HepG2 (cell line): ENCODE results near the gene HNRNPUL1. TPM values are rescaled to one million over a fixed set of nuclear protein-coding genes. Genes with fewer than 3 reads are reported as not detected.

Experiments used
- ELF3 ChIP-seq: IDR thresholded peaks from 2 replicates; pipeline ENCODE4 v1.6.1; 2016; ENCODE audit warnings: missing genetic modification reagents, missing compliant biosample characterization
- GABPA ChIP-seq, 2 experiments: IDR thresholded peaks; 2 replicates each; pipeline ENCODE4 v1.6.1; 2011 to 2016; ENCODE audit warnings: low read depth in 2 of 2, low read length in 1 of 2, missing biosample characterization in 1 of 2, missing genetic modification characterization in 1 of 2
- GABPB1 ChIP-seq: IDR thresholded peaks from 2 replicates; pipeline ENCODE4 v1.6.1; 2016; ENCODE audit warnings: mild to moderate bottlenecking, missing genetic modification reagents, moderate library complexity, missing compliant biosample characterization
- GFI1 ChIP-seq: sonication (generic); formaldehyde crosslinking; IDR thresholded peaks from 2 replicates; pipeline ENCODE4 v1.5.0; 2020; ENCODE audit warnings: missing genetic modification reagents, mild to moderate bottlenecking, borderline replicate concordance
- KDM1A ChIP-seq: IDR thresholded peaks from 2 replicates; pipeline ENCODE4 v1.6.1; 2016; ENCODE audit warnings: missing compliant biosample characterization
- KDM5B ChIP-seq: sonication (generic); formaldehyde crosslinking; IDR thresholded peaks from 2 replicates; pipeline ENCODE4 v1.4.0; 2020; ENCODE audit warnings: missing genetic modification reagents, mild to moderate bottlenecking, borderline replicate concordance
- MAFG ChIP-seq: sonication (generic); formaldehyde crosslinking; IDR thresholded peaks from 2 replicates; pipeline ENCODE4 v1.5.1; 2020; ENCODE audit warnings: mild to moderate bottlenecking, missing genetic modification reagents
- MAZ ChIP-seq, 2 experiments: sonication (generic) in 1 of 2; formaldehyde crosslinking in 1 of 2; IDR thresholded peaks; 2 replicates each; pipeline versions ENCODE4 v1.5.0 to v1.6.1; 2012 to 2020; ENCODE audit warnings: low read depth in 2 of 2, mild to moderate bottlenecking in 2 of 2, borderline replicate concordance in 1 of 2, improper control_type of control experiment in 1 of 2, low read length in 1 of 2, missing genetic modification reagents in 1 of 2, moderate library complexity in 1 of 2
- RFX1 ChIP-seq: fragments of 450-650 bp; IDR thresholded peaks from 2 replicates; pipeline ENCODE4 v1.6.1; 2017
- TAF15 ChIP-seq: fragments of 200-400 bp; formaldehyde crosslinking; IDR thresholded peaks from one replicate; pipeline ENCODE4 v1.6.1; 2018; ENCODE audit warnings: mild to moderate bottlenecking, low read depth, low read length; ENCODE audit not compliant: poor library complexity, severe bottlenecking
- TBP ChIP-seq: sonication (generic); formaldehyde crosslinking; IDR thresholded peaks from 2 replicates; pipeline ENCODE4 v1.5.0; 2020; ENCODE audit warnings: missing genetic modification reagents
- THAP11 ChIP-seq: IDR thresholded peaks from 2 replicates; pipeline ENCODE4 v1.6.1; 2016; ENCODE audit warnings: missing biosample characterization, missing genetic modification reagents
- ZBTB49 ChIP-seq: sonication (generic); formaldehyde crosslinking; IDR thresholded peaks from 2 replicates; pipeline ENCODE4 v1.4.0; 2020; ENCODE audit warnings: missing genetic modification reagents, borderline replicate concordance
- ZFYVE20 ChIP-seq: sonication (generic); formaldehyde crosslinking; IDR thresholded peaks from 2 replicates; pipeline ENCODE4 v1.8.0; 2023; ENCODE audit warnings: low read depth, mild to moderate bottlenecking, moderate library complexity, missing genetic modification reagents, borderline replicate concordance
- ZHX2 ChIP-seq, 2 experiments: sonication (generic) in 1 of 2; formaldehyde crosslinking in 1 of 2; IDR thresholded peaks; 2 replicates each; pipeline versions ENCODE4 v1.6.1 to v1.9.0; 2014 to 2022; ENCODE audit warnings: antibody characterized with exemption in 1 of 2, borderline replicate concordance in 1 of 2, inconsistent platforms in 1 of 2, low read depth in 1 of 2, missing genetic modification reagents in 1 of 2
- ZNF143 ChIP-seq: sonication (generic); formaldehyde crosslinking; IDR thresholded peaks from 2 replicates; pipeline ENCODE4 v1.4.0; 2020; ENCODE audit warnings: missing genetic modification reagents
- ZNF451 ChIP-seq: sonication (generic); formaldehyde crosslinking; IDR thresholded peaks from 2 replicates; pipeline ENCODE4 v1.5.0; 2020; ENCODE audit warnings: mild to moderate bottlenecking, missing genetic modification reagents
- ZNF589 ChIP-seq: sonication (generic); formaldehyde crosslinking; conservative IDR thresholded peaks from 2 replicates; pipeline ENCODE4 v1.8.0; 2022; ENCODE audit warnings: mild to moderate bottlenecking, moderate library complexity, missing genetic modification reagents
- polyA plus RNA-seq, 8 experiments: library from polyadenylated mRNA; depleted of rRNA in 3 of 8; stranded (reverse) in 7 of 8; unstranded in 1 of 8; fragments of >200 nt; fragmentation: Illumina TruSeq in 4 of 8; extraction: Trizol in 4 of 8; gene quantifications; 2 replicates each; pipeline versions ENCODE4 v1.2.1 to v1.2.3, GENCODE V29; 2011 to 2016; ENCODE audit warnings: low read depth in 4 of 8, missing spikeins in 1 of 8, mixed read lengths in 1 of 8; ENCODE audit not compliant: insufficient read depth in 1 of 8
- total RNA-seq, 5 experiments: library from RNA; depleted of rRNA; stranded (reverse); fragments of >200 nt; fragmentation: Illumina TruSeq; extraction: Trizol; gene quantifications; 2 replicates each; pipeline ENCODE4 v1.2.3, GENCODE V29; 2016; ENCODE audit warnings: low read depth in 1 of 5
- TF ChIP-seq, protein P1 (sequence below): sonication (generic); formaldehyde crosslinking; IDR thresholded peaks from 2 replicates; pipeline ENCODE4 v1.8.0; 2023; ENCODE audit warnings: mild to moderate bottlenecking, missing genetic modification reagents

The HNRNPUL1 gene
- total and polyA plus RNA-seq, 2 of the 13 experiments (the other 11 are each of a cell fraction or from before 2014, with no cell fraction given) = 30.9 to 81.7 TPM

DNA sequence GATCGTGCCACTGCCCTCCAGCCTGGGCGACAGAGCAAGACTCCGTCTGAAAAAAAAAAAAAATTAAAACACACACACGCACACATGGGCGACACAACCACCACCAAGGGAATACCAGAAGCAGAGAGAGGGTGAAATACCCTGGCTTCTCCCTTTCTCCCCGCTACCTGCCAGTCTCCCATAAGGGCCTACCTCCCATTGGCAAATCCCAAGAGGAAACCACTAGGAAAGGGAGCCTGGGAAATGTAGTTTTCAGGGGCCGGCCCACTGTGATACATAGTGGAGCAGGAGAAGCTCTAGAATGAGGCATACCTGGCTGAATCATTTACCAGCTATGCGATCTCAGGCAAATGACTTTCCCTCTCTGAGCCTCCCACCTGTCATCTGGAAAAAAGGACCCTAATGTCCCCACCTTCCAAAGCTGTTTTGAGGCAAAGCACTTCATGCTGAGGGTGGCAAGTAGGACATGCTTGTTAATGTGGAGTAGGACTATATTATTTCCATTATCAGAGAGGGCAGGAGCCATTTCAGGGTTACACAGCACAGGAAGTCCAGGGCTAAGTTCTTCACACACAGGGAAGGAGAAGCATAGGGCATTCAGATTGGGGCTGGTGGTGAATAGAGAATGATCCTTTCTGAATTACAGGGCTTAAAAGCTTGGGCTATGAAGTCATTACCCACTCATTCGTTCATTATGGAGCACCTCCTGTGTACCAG, 14.3 kb upstream of the HNRNPUL1 start (continued):
- TF ChIP-seq ZHX2 (IDR thresholded peaks at IDR 0.05; ENCODE audit: low read depth) (no peak), ZHX2 (CRISPR knock-in tag; IDR thresholded peaks at IDR 0.05; ENCODE audit: borderline replicate concordance) (no peak), ZFYVE20 (CRISPR knock-in tag) (no peak), GABPB1 (peak; percentile 37; the same call in 1 of the 2 replicates), TAF15 (no peak), KDM1A (CRISPR knock-in tag) (no peak), RFX1 (no peak), ZNF143 (CRISPR knock-in tag) (peak; percentile 74), ZBTB49 (CRISPR knock-in tag) (no peak), KDM5B (no peak), ZNF589 (CRISPR knock-in tag) (no peak), MAFG (CRISPR knock-in tag) (no peak), MAZ (IDR thresholded peaks at IDR 0.05; ENCODE audit: borderline replicate concordance, low read depth, low read length) (no peak), MAZ (CRISPR knock-in tag; IDR thresholded peaks at IDR 0.05; ENCODE audit: low read depth) (no peak), ELF3 (CRISPR knock-in tag) (no peak), GFI1 (CRISPR knock-in tag) (no peak), ZNF451 (CRISPR knock-in tag) (no peak), GABPA (IDR thresholded peaks at IDR 0.05; ENCODE audit: low read depth, low read length) (no peak), GABPA (CRISPR knock-in tag; IDR thresholded peaks at IDR 0.05; ENCODE audit: low read depth) (peak; percentile 66), THAP11 (CRISPR knock-in tag) (peak; percentile 78), TBP (CRISPR knock-in tag) (no peak)
- TF ChIP-seq, protein P1, sequence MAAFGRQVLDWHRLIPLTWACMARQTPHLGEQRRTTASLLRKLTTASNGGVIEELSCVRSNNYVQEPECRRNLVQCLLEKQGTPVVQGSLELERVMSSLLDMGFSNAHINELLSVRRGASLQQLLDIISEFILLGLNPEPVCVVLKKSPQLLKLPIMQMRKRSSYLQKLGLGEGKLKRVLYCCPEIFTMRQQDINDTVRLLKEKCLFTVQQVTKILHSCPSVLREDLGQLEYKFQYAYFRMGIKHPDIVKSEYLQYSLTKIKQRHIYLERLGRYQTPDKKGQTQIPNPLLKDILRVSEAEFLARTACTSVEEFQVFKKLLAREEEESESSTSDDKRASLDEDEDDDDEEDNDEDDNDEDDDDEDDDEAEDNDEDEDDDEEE (CRISPR knock-in tag) = no peak
